NK-92 (cell line): Measurements from ENCODE around the gene KLHL2.
"Not testable (repeated sequence)": the region's sequence is repeated elsewhere in the genome, so short reads cannot be mapped to it uniquely, and the experiment has no call there.

Source experiments
- DNase-seq: peaks from one replicate; lab custom pipeline; 2025; ENCODE audit not compliant: unreplicated experiment; lab: John Stamatoyannopoulos, UW

The KLHL2 gene

DNA sequence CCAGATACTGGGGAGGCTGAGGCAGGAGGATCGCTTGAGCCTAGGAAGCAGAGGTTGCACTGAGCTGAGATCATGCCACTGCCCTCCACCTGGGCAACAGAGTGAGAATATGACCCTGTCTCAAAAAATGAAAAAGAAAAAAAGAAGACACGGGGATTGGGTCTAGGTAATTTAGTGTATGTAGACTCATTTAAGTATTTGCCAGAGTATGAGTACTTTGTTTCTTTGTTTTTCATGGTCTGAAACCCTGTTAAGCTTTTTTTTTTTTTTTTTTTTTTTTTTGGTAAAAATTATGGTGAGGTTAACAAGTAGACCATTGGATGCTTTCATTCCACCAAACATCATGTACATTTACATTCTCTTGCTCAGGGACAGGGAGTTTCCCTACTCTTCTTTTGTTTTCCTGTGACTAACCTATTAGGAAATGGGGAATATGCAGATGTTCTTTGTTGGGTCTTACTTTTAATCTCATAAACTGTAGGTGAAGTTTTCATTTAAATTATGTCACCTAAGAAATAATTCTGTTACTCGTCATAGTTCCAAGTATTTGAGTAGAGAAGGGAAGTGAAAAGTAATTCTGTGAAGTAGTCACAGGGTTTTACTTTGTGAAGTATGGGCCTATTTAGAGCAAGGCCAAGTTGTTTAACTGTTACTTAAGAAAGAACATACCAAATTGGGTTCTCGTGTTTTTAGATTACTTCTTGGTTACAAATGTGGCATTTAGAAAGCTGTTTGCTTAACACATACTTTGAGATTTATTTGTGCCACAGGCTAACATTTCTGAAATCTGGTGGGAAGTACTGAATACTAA lies 25.5 kb downstream of the KLHL2 start:
- DNase-seq: not testable (repeated sequence)

DNA sequence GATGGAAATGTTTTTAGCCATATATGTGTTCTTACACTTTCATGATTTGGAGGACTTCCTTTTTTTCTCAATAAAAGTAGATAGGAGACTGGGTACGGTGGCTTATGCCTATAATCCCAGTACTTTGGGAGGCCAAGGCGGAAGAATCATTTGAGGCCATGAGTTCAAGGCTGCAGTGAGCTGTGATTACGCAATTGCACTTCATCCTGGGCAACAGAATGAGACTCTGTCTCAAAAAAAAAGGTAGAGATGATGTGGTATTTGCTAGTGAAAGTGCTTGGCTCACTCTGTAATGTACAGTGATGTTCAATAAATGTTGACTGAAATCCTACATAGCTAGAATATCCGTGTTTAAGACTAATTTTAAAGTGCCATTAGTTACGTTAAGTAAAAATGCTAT lies 27.4 kb downstream of the KLHL2 start:
- no peak for DNase-seq

DNA sequence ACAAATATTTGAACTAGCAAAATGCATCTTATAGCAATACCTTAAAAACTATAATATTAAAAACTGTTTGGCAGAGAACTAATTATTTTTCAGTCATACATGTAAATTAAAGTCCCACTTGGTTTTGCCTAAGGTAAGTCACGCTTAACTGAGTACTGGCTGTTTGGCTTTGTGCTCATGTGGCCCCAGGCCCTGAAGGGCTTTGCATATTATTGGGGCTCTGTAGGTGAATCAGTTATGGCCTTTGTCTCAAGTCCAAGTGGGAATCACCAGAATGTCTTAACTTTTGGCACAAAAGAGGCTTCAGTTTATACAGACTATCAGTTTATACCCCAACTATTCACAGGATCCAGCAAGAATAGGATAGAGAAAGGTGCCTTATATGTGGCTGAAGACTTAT lies 29.5 kb downstream of the KLHL2 start:
- not testable (repeated sequence) for DNase-seq

DNA sequence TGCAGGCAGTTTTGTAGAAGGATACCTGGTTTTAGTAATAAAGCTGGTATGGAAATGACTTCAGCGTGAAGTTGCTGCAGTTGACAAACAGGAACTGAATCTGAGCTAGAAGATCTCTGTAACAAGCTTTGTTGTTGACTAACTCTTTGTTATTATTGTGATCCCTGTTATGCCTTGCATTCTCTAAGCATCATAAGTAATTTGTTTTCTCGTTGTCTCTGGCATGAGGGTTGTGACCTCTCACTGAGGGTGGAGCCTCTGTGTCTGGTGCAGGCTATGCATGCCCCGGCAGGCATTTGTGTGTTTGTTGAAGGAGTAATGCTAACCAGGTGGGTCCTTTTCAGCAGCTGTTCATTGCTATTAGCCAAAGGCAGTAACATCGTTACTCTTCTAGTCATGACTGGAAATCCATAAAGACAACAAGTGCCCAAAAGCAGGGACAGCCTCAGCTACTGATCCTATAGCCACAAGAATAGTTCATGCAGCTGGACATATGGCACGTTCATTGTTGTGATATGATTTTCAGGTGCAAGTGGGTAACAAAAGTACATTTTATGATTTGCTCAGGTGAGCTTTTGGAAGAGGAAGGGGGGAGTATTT lies 30.8 kb downstream of the KLHL2 start:
- not testable (repeated sequence) for DNase-seq

DNA sequence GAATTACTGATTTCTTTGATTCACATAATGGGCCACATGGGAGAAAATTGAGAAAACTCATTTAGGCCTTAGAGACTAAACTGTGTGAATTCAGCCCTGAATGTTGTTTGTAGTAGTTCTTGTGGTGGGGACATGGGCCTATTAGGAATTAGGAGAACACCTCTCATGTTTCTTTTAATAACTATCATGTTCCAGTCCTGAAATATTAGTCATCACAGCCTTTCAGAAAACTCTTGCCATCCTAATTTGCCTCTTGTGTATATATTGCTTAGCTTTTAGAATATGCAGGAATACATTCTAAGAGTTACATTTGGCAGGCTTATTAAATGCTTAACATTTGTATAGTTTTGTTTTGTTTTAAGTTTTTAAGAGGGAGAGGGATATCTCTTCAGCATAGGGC lies 33.4 kb downstream of the KLHL2 start:
- DNase-seq: not testable (repeated sequence)

GRCh38 chr4:165244148-165244547 lies 36.8 kb downstream of the KLHL2 start:
- DNase-seq: not testable (repeated sequence)

GRCh38 chr4:165244587-165245186 lies 37.3 kb downstream of the KLHL2 start:
- not testable (repeated sequence) for DNase-seq

DNA sequence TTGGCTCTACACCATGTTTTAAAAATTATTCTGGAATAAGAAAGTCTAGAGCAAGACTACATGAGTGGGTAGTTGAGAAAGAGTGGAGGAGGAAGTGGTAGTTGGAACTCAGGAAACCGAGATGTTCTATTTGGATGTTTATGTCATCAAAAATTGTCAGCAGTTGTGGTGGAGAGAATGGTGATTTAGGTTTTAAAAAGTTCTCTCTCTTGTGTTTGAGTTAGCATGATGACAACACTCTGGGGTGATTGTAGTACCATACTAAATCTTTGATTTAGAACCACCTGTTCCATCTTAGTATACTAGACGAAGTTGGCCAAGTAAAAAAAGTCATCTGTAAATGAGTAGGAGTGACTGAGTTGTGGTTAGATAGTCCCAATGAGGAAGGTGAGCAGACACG lies 40.7 kb downstream of the KLHL2 start:
- DNase-seq: no peak

- DNase-seq: not testable (repeated sequence)
These were observed 41.5 kb downstream of the KLHL2 start for GRCh38 chr4:165248904-165249303.

DNA sequence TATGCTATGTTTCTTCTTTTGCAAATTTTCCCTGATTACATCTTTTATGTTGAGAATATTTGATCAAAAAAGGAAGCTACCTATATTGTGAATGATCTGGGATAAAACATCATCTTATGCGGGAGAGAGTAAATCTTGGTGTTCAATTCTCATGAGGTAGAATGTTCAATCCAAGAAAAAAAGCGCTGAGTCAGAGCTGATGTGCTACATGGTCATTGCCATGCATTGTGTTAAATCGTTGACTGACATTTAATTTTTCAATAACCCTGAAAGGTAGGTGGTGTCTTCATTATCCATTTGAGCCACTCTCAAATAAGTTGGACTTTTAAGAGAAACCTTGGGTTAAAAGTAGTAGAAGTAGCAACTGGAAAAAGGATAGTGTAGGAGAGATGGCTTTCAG lies 47.4 kb downstream of the KLHL2 start:
- DNase-seq: not testable (repeated sequence)

- not testable (repeated sequence) for DNase-seq
These were observed 48.1 kb downstream of the KLHL2 start for GRCh38 chr4:165255439-165255838.

DNA sequence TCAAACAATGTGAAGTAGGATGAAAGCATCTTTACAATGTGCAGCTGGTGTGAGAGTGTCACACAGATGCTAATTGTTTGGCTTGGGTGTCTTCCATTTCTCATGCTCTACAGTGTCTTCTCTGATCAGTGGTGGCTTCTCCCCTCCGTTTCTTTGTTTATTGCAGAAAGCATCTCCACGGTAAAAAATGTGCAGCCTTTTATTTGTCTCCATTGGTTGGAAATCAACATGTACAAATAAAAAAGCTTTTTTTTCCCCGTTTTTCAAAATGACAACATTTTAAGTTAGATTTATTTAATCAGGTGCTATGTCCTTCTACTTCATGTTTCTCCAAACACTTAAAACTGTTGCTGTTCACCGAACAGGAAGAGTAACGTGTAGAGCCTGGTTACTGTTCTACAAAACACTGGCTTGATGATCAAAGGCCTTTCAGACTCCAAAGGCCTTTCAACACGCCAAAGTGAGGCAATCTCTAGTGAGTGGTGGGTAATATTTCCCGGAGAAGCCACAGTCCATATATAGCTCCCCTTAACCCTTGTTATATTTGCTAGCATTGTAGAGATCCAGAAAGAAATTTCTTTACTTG lies 48.8 kb downstream of the KLHL2 start:
- not testable (repeated sequence) for DNase-seq

- DNase-seq: not testable (repeated sequence)
These were observed 52.4 kb downstream of the KLHL2 start for GRCh38 chr4:165259776-165260175.

- DNase-seq: not testable (repeated sequence)
These were observed 54.9 kb downstream of the KLHL2 start for GRCh38 chr4:165262306-165262705.

DNA sequence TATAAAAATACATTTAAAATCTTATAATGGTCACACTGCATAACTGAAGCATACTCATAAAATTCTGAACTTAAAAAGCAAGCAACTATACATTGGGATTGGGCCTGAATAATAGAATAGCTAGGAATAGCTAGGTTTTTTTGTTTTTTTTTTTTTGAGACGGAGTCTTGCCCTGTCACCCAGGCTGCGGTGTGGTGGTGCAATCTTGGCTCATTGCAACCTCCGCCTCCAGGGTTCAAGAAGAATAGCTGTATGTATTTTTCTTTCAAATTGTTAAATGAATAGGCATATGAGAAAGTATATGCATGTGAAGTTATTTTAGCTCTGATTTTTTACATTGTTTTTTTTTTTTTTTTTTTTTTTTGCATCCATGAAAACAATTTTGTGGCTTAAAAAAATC lies 56.1 kb downstream of the KLHL2 start:
- not testable (repeated sequence) for DNase-seq

GRCh38 chr4:165269931-165270330 lies 62.6 kb downstream of the KLHL2 start:
- DNase-seq: not testable (repeated sequence)

GRCh38 chr4:165273443-165273842 lies 66.1 kb downstream of the KLHL2 start:
- not testable (repeated sequence) for DNase-seq

- DNase-seq: not testable (repeated sequence)
These were observed 68.0 kb downstream of the KLHL2 start for GRCh38 chr4:165275357-165275756.

DNA sequence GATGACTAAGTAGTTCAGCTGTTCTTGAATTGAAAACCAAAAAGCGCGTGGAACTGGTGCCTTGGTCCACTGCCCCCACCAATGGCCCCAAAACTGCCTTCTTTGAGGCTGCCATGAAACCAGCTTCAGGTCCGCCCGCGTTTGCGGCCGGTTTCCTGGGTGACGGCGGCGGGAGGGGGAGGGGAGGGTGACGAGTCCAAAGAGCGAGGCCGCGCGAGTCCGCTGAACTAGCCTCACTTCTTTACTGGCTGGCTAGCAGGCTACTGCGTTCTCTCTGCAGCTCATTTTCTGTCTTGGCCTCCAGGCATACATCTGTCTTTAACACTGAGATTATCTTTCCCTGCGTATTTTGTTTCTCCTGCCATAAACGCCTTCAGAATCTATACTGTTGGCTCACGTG lies 72.2 kb downstream of the KLHL2 start:
- not testable (repeated sequence) for DNase-seq

DNA sequence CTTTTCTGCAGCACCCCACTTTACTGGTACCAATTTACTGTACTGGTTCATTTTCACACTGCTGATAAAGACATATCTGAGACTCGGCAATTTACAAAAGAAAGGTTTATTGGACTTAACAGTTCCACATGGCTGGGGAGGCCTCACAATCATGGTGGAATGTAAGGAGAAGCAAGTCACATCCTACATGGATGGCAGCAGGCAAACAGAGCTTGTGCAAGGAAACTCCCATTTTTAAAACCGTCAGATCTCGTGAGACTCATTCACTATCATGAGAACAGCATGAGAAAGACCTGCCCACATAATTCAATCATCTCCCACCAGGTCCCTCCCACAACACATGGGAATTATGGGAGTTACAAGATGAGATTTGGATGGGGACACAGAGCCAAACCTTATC lies 77.3 kb downstream of the KLHL2 start:
- DNase-seq: not testable (repeated sequence)

GRCh38 chr4:165286619-165287340 lies 79.4 kb downstream of the KLHL2 start:
- not testable (repeated sequence) for DNase-seq
